CD4-positive, alpha-beta T cell treated with Interleukin-1 beta for 1 hour (primary cell): ENCODE results near the gene KPNA2.
"Not testable (repeated sequence)": the region's sequence is repeated elsewhere in the genome, so short reads cannot be mapped to it uniquely, and the experiment has no call there.

Experiments used
- DNase-seq, 2 donors: peaks; one replicate each; pipeline ENCODE4 v3.0.0-alpha.2; 2020 to 2022

Gene KPNA2

DNA sequence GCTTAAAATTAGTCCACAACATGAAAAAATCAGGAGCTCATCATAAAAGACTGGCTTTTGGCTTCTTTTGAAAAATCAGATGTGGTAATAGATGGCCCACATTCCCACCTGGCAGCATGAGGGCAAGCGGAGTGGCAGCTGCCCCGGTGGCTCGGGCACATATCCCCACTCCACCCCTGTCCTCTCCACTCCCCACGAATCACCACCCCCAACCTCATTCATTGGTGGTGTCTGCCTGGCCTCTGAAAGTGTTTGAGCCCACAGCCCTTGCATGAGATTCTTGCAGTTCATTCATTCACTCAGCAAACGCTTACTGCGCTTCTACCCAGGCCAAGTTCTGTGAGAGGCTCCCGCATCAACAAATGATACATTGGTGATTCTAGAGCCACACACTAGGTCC lies 29.8 kb downstream of the KPNA2 start:
- DNase-seq = not testable (repeated sequence)

DNA sequence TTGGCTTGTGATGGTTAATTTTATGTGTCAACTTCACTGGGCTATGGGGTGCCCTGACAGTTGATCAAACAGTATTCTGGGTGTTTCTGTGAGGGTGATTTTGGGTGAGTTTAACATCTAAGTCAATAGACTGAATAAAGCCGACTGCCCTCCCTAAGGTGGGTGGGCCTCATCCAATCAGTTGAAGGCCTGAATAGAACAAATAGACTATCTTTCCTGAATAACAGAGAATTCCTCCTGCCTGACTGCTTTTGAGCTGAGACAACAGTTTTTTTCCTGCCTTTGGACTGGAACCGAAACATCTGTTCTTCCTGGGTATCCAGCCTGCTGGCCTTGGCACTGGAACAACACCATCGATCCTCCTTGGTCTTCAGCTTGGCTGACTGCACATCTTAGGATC lies 33.0 kb downstream of the KPNA2 start:
- not testable (repeated sequence) for DNase-seq

- not testable (repeated sequence) for DNase-seq
Observed at GRCh38 chr17:68070582-68071444, 35.3 kb downstream of the KPNA2 start.

DNA sequence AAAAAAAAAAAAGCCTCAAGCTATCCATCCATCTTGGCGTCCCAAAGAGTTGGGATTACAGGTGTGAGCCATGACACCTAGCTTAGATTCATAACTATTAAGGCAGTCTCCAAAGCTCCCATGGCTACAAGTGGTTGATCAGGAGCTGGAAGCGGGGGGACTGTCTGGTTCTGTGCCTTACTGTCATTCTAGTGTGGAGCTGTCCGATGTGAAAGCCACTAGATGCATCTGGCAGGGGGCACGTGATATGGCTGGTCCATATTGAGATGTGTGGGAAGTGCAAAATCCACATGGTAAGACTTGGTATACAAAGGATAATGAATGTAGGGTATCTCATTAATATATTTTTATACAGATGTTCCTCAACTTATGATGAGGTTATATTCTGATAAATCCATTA lies 38.7 kb downstream of the KPNA2 start:
- no peak for DNase-seq

DNA sequence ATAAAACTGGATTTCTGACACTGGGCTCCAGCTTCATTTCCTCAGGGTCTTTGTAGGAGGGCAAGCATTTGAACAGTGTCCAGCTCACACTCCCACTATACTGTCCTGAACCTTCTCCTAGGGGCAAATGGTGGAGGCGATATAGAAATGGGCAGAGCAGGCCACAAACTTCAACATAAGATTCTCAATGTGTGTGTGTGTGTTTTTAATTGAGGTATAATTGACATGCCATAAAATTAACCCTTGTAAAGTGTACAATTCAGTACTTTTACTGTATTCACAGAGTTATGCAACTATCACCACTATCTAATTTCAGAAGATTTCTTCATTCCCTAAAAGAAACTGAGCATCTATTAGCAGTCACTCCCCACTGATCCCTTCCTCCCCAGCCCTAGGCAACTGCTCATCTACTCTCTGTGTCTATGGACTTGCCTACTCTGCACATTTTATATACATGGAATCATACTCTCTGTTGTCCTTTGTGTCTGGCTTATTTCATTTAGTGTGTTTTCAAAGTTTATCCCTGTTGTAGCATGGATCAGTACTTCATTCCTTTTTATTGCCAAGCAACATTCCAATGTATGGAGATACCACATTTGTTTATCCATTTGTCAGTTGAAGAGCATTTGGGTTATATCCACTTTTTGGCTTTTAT lies 40.5 kb downstream of the KPNA2 start:
- DNase-seq = not testable (repeated sequence)

GRCh38 chr17:68077498-68077897 lies 42.0 kb downstream of the KPNA2 start:
- not testable (repeated sequence) for DNase-seq

DNA sequence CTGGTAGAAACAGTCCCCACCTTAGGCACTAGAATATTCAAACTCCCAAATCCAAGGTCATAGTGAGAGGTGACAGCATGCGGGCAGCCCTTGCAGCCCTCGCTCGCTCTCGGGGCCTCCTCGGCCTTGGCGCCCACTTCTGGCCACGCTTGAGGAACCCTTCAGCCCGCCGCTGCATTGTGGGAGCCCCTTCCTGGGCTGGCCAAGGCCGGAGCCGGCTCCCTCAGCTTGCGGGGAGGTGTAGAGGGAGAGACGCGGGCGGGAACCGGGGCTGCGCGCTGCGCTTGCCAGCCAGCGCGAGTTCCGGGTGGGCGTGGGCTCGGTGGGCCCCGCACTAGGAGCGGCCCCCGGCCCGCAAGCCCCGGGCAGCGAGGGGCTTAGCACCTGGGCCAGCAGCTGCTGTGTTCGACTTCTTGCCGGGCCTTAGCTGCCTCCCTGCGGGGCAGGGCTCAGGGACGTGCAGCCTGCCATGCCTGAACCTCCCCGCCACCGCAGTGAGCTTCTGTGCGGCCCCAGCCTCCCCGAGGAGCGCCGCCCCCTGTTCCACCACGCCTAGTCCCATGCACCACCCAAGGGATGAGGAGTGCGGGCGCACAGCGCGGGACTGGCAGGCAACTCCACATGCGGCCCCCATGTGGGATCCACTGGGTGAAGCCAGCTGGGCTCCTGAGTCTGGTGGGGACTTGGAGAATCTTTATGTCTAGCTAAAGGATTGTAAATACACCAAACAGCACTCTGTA lies 45.0 kb downstream of the KPNA2 start:
- DNase-seq = no peak

DNA sequence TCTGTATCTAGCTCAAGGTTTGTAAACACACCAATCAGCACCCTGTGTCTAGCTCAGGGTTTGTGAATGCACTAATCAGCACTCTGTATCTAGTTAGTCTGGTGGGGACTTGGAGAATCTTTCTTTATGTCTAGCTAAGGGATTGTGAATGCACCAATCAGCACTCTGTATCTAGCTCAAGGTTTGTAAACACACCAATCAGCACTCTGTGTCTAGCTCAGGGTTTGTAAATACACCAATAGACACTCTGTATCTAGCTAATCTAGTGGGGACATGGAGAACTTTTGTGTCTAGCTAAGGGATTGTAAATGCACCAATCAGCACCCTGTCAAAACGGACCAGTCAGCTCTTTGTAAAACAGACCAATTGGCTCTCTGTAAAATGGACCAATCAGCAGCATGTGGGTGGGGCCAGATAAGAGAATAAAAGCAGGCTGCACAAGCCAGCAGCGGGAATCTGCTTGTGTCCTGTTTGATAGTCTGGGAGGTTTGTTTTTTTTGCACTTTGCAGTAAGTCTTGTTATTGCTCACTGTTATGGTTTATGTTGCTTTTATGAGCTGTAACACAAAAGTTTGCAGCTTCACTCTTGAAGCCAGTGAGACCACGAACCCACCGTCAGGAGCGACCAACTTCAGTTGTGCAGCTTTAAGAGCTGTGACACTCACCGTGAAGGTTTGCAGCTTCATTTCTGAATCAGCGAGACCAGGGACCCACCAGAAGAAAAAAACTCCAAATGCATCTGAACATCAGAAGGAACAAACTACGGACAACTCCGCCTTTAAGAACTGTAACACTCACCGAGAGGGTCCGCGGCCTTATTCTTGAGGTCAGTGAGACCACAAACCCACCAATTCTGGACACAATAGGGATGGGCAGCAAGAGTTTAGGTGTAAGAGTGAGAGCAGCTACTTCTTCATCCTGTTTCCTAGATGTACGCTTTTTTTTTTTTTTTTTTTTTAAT lies 46.0 kb downstream of the KPNA2 start:
- not testable (repeated sequence) for DNase-seq

DNA sequence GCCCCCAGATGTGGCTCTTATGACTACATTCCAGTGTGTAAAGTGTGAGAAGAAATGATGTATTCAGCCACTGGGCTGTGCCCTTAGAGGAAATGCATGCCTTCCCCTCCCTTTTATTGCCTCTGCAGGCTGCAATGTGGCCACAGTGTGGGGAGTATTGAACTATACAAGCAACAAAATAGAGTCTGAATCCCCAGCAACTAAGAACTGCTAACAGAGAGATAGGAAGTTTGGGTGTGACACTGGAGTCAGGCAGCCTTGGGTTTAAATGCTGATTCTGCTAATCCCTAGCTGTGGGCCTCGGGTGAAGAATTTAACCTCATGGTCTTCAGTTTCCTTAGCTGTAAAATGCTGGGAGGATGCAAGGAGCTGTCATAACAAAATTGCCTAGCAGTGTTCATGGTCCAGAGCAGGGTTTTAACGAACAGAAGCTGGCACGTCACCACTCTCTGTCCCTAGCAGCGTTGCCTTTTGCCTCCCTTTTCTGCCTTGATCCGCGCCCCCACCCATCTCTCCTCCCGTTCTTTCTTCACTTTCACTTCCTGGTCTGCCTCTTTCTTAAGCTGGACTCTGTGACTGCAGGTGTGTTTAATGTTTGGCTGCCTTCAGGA lies 50.3 kb downstream of the KPNA2 start:
- peak in 1 of 2 donors; percentile 15 for DNase-seq

DNA sequence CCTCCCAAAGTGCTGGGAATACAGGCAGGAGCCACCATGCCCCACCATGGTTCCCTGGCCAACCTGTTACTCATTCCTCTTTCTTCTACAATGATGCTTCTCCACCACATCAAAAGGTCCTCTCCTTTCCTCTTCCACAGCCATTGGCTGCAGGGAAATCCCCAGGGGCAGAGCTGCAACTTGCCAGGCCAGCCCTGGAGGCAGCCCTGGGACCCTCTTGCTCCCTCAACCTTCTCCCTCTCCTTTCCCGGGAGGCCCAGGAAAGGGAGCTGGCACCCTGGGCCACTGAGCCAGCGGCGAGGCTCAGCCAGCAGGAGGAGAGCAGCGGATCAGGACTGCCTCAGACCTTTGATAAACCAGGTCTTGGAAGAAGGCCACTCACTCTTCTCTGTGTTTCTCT lies 51.1 kb downstream of the KPNA2 start:
- not testable (repeated sequence) for DNase-seq

DNA sequence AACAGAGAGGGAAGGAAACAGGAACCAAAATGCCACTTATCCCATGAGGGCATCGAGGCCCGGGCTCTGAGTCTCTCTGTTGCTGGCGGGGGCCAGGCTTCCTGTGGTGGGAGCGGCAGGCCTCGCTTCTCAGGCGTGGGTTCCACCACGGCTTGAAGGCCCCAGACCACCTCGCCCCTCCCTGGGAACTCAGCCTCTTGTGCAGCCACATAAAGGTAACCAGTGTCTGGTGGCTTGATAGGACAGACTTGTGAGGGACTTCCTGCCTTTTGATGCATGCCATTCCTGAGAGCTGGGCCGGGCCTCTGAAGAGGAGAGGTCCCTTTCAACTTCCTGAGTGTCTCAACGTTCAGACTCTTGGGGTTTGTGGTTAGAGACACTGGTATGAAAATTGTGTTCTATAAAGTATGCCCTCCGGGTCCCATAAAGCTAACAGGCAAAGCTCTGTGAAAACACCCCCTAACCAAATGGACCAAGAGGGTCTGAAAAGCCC lies 51.6 kb downstream of the KPNA2 start:
- peak; percentile 18 to 32 for DNase-seq

DNA sequence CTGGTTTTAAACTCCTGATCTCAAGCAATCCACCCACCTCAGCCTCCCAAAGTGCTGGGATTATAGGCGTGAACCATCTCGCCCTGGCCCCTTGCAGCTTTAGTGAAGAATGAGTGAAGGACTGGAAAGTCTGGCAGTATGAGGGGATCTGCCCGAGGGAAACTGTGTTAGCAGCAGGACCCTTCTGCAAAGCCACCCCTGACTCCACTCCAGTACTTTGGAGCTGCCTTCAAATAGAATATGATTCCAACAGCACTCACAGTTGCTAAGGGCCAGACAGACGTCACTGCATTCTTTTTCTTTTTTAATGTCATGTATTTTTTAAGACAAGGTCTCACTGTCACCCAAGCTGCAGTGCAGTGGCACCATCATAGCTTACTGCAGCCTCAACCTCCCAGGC lies 52.3 kb downstream of the KPNA2 start:
- no peak for DNase-seq

GRCh38 chr17:68089881-68090280 lies 54.3 kb downstream of the KPNA2 start:
- peak in 1 of 2 donors; percentile 39 for DNase-seq

- DNase-seq = no peak
Observed at GRCh38 chr17:68094481-68095078, 59.0 kb downstream of the KPNA2 start.

DNA sequence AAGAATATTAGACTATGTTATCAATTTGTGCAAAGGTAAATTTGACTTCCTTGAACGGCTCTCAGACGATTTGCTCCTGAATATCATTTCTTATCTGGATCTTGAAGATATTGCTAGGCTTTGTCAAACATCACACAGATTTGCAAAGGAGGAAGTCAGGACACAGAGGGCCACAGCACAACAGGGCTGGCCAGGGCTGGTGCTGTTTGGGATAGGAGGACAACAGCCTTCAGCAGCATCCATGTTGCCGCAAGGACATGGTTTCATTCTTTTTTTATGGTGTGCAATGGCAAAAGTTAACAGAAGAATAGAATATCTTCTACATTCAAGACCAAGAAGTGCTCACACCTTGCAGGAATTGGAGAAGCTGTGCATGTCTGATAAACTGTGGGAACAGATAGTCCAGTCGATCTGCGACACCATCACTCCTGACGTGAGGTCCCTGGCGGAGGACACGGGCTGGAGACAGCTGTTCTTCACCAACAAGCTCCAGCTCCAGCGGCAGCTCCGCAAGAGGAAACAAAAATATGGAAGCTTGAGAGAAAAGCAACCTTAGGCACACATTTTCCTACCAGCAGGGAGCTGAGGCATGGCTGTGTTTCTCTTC lies 59.8 kb downstream of the KPNA2 start:
- no peak for DNase-seq

- DNase-seq = no peak
Observed at GRCh38 chr17:68096111-68096510, 60.6 kb downstream of the KPNA2 start.
